ENCODE results near the gene DDX59.
A peak's percentile ranks its signal among the peaks of the same experiment; 100 is the strongest.

The DDX59 gene

DNA sequence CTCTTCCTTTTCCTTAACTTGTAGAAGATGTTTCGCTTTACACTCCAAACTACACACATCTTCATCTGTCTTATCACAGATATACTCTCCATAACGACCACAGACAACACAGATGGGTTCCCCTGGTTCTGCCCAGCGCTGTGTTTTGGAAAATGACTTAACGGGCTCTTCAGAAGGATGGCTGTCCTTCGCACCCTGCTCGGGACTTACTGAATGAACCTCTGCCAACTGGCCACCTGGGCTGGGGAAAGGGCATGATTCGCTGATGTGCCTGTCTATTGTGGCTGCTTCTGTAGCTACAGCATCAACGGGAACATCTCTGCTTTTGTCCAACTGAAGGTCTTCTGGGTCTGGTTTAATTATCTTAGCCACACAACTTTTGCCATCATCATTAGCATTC lies 3.4 kb downstream of the DDX59 start:
- TF ChIP-seq, protein P1, sequence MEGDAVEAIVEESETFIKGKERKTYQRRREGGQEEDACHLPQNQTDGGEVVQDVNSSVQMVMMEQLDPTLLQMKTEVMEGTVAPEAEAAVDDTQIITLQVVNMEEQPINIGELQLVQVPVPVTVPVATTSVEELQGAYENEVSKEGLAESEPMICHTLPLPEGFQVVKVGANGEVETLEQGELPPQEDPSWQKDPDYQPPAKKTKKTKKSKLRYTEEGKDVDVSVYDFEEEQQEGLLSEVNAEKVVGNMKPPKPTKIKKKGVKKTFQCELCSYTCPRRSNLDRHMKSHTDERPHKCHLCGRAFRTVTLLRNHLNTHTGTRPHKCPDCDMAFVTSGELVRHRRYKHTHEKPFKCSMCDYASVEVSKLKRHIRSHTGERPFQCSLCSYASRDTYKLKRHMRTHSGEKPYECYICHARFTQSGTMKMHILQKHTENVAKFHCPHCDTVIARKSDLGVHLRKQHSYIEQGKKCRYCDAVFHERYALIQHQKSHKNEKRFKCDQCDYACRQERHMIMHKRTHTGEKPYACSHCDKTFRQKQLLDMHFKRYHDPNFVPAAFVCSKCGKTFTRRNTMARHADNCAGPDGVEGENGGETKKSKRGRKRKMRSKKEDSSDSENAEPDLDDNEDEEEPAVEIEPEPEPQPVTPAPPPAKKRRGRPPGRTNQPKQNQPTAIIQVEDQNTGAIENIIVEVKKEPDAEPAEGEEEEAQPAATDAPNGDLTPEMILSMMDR (IDR thresholded peaks at IDR 0.05; ENCODE audit: control extremely low read depth, extremely low read depth, low read depth, missing control alignments): no peak
- no peak for DNase-seq (ENCODE audit: extremely low spot score)
- ChIA-PET POLR2A (no interaction called here), CTCF (interaction anchor here (2.2 kb wide), 1 partner anchor 45 kb away, joined by 10 read pairs; no protein-coding TSS in a partner anchor)

DNA sequence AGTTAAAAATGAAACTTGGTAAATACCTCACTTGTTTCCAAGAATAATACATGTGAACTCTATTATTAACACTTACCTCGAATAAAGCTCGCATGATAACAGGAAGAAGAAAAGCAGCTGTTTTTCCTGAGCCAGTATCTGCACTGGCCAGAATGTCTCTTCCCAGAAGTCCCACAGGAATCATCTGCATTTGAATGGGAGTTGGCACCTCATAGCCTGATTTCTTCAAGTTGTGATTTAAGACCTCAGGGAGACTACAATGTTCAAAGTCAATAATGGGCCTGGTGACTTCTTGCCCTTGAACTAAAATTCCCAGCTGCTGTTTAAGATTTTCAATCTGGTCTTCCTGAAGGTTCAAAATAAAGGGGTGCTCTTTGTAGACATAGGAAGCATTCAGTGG lies 3.8 kb downstream of the DDX59 start:
- POLR2A ChIA-PET: no interaction called here
- TF ChIP-seq, protein P1 (IDR thresholded peaks at IDR 0.05; ENCODE audit: control extremely low read depth, extremely low read depth, low read depth, missing control alignments): no peak
- CTCF ChIA-PET: interaction anchor here (0.9 to 2.2 kb wide), 3 partner anchors 11 to 44 kb away, joined by 3 to 10 read pairs (median 3); no protein-coding TSS in a partner anchor
- DNase-seq (ENCODE audit: extremely low spot score): no peak

DNA sequence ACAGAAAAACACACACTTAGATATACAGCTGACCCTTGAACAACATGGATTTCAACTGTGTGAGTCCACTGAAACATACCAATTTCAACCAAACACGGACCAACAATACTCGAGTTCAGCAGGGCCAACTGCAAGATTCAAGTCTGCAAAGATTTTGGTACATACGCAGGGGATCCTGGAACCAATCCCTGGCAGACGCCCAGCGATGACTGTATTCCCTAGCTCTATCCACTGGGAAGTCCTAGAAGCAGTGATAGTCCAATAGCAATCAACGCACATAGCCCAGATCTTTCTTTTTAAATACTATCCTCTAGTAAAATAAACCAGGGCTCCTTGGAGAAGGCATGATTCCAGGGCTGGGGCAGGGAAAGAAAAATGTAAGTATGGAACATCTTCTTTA lies 9.0 kb downstream of the DDX59 start:
- POLR2A ChIA-PET: no interaction called here
- CTCF ChIA-PET: interaction anchor here (1.3 kb wide), 1 partner anchor 8 kb away, joined by 4 read pairs; no protein-coding TSS in a partner anchor
- DNase-seq (ENCODE audit: extremely low spot score): no peak
- TF ChIP-seq, protein P1 (IDR thresholded peaks at IDR 0.05; ENCODE audit: control extremely low read depth, extremely low read depth, low read depth, missing control alignments): no peak

DNA sequence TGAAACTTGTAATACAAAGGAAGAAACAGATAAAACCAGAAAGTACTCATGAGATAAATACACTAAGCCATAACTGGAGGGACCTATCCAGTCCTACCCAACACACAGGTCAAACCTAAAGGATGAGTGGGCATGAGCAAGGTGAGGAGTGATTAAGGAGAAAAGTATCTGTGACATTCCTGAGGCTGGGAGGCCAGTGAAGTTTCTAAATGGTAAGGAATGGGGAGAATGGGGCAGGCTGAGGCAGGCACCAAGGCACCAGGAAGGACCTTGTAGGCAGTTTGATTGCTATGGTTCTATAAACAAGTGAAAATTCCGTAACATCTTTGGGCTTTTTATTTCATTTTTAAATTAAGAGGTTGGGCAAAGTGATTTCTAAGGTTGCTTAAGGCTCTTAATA lies 10.4 kb downstream of the DDX59 start:
- ChIA-PET POLR2A (interaction anchor here (1.1 to 1.2 kb wide), 2 partner anchors 8 to 11 kb away, joined by 3 to 4 read pairs; partner anchors contain the start of gene DDX59), CTCF (interaction anchor here (0.8 to 1.4 kb wide), 2 partner anchors 9 to 10 kb away, joined by 3 to 4 read pairs; partner anchors contain the start of gene DDX59)
- DNase-seq (ENCODE audit: extremely low spot score): no peak
- TF ChIP-seq, protein P1 (IDR thresholded peaks at IDR 0.05; ENCODE audit: control extremely low read depth, extremely low read depth, low read depth, missing control alignments): no peak

DNA sequence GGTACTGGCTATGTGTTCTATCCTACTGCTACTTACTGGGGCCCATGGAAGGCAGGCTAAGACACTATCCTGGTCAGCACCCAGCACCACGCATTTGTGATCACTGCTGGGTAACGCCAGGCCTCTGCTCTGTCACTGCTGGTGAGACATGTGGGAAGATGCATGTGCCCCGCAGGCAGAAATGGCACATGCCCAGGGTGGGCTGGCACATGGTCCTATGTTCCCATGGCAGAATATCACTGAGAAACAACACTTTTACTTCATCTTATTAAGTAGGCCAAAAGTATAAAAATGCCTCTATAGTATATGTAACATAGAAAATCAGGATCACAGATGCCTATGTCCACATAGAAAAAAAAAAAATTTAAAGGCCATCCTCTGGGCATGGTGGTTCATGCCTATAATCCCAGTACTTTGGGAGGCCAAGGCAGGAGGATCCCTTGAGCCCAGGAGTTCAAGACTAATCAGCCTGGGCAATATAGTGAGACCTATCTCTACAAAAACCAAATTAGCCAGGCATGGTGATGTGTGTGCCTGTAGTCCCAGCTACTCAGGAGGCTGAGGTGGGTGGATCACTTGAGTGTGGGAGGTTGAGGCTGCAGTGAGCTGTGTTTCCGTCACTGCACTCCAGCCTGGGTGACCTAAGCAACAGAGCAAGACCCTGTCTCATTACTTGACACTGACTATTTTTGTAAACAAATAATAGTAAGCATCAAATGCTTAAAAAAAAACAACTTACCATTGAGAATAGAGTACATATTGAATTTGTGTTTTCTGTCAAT lies 11.5 kb downstream of the DDX59 start:
- no peak for DNase-seq (ENCODE audit: extremely low spot score)
- ChIA-PET CTCF (interaction anchor here (0.8 to 1.4 kb wide), 3 partner anchors 8 to 17 kb away, joined by 3 to 4 read pairs (median 3); partner anchors contain the start of gene DDX59), POLR2A (interaction anchor here (1.1 to 1.2 kb wide), 2 partner anchors 9 to 12 kb away, joined by 3 to 4 read pairs; partner anchors contain the start of gene DDX59)
- TF ChIP-seq, protein P1 (IDR thresholded peaks at IDR 0.05; ENCODE audit: control extremely low read depth, extremely low read depth, low read depth, missing control alignments): no peak

DNA sequence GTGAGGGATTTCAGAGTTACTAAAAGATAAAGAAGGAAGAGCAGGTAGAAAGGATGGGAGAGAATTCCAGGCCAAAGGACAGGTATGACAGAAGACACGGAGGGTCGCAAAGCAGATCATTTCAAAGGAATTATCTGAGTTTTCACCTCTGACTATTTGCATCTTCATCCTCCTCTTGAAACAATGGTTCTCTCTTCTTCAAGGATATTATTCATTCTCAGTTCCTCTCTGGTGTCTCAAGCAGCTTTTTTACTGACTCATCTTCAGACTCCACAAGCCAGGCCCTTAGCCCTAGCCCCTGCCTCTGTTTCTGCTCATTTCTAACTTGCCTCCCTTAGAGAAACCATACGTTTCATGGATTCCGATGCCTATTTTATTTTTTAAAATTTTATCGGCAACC lies 15.0 kb downstream of the DDX59 start:
- TF ChIP-seq, protein P1 (IDR thresholded peaks at IDR 0.05; ENCODE audit: control extremely low read depth, extremely low read depth, low read depth, missing control alignments): no peak
- POLR2A ChIA-PET: no interaction called here
- peak; percentile 76 for DNase-seq (ENCODE audit: extremely low spot score)
- CTCF ChIA-PET: interaction anchor here (0.7 kb wide), 1 partner anchor 11 kb away, joined by 3 read pairs; no protein-coding TSS in a partner anchor
